GM12872 (cell line): ENCODE results near the gene WDR38.

Experiments
- CTCF ChIP-seq: IDR thresholded peaks from 3 replicates; pipeline ENCODE4 v1.5.1; 2011; ENCODE audit warnings: low read depth, mild to moderate bottlenecking, low read length, moderate library complexity; ENCODE audit not compliant: insufficient read depth

The WDR38 gene

GRCh38 chr9:124877021-124877782 is 23.9 kb downstream of the WDR38 start:
- TF ChIP-seq CTCF = no peak

- no peak for TF ChIP-seq CTCF
Measured at GRCh38 chr9:124878021-124878420, 24.8 kb downstream of the WDR38 start.

- no peak for TF ChIP-seq CTCF
Measured at GRCh38 chr9:124878518-124878917, 25.3 kb downstream of the WDR38 start.

- no peak for TF ChIP-seq CTCF
Measured at GRCh38 chr9:124879226-124879625, 26.0 kb downstream of the WDR38 start.

GRCh38 chr9:124880501-124880900 is 27.2 kb downstream of the WDR38 start:
- no peak for TF ChIP-seq CTCF

GRCh38 chr9:124881138-124881743 is 28.0 kb downstream of the WDR38 start:
- no peak for TF ChIP-seq CTCF

GRCh38 chr9:124882231-124882630 is 29.0 kb downstream of the WDR38 start:
- no peak for TF ChIP-seq CTCF
